Smooth muscle cell of the brain vasculature (primary cell): ENCODE data around the gene HOXA6.

Source experiments
- DNase-seq: peaks from one replicate; pipeline ENCODE4 v3.0.0-alpha.2; 2012; ENCODE audit warnings: low read depth, low spot score

HOXA6 gene

DNA sequence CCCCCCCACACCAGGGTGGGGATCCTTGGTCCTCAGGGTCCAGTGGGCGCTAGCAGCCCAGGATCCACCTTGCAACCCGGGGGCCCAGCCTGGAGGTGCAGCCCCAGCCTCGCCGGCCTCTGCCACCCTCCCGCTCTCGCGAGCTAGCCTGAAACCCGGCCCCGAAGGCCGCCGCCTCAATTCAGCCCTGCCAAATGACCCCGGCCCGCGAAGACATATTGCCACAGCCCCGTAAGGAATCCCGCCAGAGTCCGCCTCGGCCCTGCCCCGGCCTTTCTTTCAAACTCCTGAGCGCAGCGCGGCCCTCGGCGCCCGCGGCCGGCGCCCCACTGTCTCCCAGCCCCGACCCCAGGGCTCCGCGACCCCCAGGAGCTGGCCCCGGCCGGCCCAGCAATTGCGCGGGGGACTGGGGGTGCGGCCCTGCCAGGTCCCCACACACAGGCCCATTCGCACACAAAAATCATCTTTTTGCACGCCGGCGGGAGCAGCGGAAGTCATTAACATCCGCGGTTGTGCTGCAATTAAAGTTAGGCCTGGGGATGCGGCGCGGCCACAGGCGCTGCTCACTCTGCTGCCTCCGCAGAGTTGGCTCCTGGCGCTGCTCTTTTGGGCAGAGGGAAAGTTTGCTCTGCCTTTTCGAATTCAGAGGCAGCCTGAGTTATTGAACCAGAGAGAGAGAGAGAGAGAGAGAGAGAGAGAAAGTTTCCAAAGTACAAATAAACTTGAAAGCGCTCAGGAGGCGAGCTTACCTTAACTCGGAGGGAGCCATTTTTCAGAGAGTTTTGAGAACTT is 8.0 kb downstream of the HOXA6 start:
- DNase-seq, result no peak

DNA sequence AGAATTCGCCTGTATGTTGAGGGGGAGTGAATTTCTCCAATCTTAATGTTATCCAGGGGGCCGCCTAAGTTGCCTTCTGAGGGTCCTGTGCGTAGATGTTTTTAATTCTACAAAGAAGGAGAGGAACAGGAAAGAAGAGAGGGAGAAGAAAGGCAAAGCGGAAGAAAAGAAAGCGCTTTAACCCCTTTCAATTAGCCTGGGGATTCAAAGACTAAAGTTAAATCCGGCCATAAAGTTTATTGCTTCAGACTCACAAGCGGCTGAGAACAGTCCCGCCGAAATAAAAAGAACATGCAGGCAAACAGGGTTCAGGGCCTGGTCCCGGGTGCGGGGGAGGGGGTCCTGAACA is 8.6 kb downstream of the HOXA6 start:
- DNase-seq, result no peak

DNA sequence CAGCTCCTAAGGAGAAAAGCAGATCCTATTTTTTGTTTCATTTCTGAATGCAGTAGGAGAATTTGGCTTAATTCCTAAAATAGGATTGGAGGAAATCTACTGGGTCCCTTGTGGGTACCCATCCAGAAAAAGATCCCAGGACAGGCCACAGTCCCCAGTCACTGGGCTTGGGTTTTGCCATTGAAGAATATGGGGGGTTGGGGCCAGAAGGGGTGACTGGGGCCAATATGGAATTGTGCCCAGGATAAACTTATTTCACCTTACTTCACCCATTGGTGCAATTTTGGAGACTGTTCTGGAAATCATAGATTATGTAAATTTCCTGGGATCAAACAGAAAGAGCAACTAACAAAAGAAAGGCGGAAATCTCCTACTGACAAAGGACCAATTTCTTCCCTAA is 9.1 kb downstream of the HOXA6 start:
- no peak for DNase-seq

- no peak for DNase-seq
Observed at GRCh38 chr7:27137640-27138315, 9.8 kb downstream of the HOXA6 start.

DNA sequence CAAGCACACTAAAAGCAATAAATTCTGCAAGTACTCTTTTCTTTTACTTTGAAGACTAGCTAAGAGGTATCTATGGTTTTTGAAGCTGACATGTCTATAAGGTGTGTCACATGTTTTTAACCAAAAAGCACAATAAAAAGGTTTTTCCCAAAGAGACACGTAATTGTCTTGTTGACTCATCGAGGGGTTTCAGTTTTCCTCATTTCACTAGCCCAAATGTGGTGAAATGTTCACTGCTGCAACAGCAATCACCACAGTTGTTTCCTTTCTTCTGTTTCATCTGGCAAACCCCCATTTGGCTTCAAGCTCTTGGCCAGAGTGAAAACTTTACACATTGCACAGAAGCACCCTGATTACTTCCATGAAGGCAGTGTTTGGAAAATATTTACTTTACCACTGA is 13.2 kb downstream of the HOXA6 start:
- no peak for DNase-seq

DNA sequence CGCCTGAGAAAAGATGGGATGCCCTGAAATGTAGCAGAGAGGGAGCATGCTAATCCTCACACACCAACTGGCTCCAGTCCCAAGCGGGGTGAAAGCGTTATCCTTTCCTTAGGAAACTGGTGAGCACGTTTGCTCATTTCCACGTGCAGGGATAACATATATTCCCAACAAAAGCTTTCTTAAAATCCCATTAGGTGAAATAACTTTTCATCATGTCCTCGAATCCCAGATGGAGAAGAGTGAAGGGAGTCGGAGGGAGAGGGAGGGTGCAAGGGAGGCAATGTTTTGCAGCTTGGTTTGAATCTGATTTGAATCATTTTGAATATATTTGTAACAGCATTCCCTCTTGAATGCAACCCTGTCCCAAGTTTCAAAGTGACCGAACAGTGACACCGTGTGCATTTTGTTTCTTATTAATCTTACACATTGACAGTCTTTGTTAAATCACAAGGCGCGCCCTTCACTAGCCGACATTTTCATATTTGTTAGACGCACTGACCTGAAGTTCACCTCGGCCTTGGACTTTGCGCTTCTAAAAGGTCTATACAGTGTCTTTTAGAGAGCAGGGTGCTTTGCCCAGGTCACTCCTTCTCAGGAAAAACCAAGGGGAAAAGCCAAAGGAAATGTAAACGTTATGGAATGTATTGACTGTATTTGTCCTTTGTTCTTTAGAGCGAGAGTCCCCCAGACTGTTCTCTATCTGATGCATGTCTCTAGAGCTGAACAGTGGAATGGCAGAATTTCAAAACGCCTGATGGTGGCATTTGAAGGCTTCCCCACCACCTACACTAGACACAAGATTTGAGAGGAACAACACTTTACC is 14.0 kb downstream of the HOXA6 start:
- DNase-seq, result no peak

DNA sequence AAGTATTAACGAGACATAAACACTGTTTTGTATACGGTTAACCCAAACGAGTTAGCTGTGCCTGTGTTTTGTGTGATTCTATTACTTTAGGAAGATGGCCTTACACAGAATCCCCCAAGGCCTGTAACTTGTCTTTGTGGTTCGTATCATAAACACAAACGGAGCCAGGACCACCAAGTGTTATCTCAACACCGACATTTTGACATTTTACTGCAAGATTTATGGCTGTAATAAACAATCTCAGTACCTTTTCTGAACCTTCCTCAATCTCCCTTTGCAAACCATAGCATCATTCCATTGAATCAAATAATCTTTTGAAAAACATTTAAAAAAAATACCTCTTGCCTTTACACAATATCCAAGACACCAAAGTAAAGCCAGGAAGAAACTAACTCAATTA is 14.6 kb downstream of the HOXA6 start:
- no peak for DNase-seq

GRCh38 chr7:27132214-27132613 is 15.4 kb downstream of the HOXA6 start:
- no peak for DNase-seq

- no peak for DNase-seq
Observed at GRCh38 chr7:27131390-27131819, 16.2 kb downstream of the HOXA6 start.

- no peak for DNase-seq
Observed at GRCh38 chr7:27130540-27131389, 16.8 kb downstream of the HOXA6 start, which contains the start of gene HOXA4. TSS of gene HOXA4 (minus strand) at chr7:27130757. CDS start at chr7:27130733, 24 bp downstream.

DNA sequence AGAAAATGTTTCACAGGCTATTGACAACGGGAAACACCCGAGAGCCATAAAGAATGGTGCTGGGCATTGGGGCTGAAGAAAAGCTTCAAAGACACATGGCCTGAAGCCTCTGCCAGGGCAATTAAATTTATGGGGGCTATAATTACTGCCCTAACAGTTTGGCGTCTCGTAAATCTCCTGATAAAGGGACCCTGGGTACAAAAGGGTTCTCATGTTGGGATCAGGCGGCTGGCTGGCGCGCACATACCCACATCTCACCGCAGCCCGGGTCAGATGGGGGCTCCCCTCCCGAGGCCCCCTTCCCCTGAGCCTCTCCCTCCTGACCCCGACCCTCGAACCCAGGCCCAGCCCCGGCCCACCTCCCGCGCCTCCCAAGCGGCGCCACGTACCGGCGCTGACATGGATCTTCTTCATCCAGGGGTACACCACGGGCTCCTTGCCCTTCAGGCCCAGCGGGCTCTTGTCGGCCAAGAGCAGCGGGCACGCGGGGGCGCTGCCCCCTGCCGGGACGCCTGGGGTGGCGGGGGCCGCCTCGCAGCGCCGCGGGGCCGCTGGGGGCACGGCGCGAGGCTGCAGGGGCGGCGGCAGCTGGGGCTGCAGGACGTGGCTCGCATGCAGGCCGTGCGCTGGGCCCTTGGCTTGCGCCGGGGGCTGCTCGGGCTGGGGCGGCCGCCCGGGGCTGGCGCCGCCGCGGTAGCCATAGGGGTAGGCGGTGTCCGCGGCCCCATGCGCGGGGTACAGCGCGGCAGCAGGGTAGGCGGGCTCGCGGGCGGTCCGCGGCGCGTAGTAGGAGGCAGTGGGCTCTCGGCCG is 17.6 kb downstream of the HOXA6 start:
- no peak for DNase-seq

DNA sequence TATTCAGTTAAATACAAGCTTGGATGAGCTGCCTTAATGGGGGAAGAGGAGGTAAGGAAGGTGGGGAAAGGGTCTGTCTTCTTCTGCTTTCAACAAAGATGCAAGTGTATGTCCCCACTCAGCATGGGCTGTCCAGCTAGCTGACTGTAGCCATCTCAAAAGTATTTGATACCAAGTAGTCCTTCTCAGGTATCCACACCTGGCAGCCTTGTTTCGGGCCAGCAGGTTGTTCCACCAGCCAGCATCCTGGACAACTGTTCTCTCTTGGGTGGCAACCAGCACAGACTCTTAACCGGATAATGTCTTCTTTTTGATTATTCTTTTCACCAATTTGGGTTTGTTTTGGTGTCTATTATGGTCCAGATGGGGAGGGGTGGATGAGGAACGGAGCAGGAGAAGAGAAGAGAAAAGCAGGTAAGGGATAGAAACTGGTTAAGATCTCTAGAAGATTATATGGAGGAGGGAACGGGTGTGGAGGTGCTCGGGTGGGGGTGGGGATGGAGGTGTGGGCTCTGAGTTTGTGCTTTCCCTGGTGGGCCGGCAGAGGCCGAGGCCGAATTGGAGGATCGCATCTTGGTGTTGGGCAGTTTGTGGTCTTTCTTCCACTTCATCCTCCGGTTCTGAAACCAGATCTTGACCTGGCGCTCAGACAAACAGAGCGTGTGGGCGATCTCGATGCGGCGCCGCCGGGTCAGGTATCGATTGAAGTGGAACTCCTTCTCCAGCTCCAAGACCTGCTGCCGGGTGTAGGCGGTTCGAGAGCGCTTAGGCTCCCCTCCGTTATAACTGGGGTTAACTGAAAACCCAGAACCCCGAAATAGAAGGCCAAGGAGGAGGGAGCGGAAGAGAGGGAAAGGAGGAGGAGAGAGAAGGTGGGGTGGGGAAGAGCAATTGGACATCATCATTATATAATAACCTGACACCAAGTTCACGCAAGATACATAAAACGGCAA is 18.5 kb downstream of the HOXA6 start:
- DNase-seq, result no peak

GRCh38 chr7:27128034-27128433 is 19.5 kb downstream of the HOXA6 start:
- DNase-seq, result no peak

- DNase-seq, result no peak
Observed at GRCh38 chr7:27126596-27127327, 20.8 kb downstream of the HOXA6 start.

DNA sequence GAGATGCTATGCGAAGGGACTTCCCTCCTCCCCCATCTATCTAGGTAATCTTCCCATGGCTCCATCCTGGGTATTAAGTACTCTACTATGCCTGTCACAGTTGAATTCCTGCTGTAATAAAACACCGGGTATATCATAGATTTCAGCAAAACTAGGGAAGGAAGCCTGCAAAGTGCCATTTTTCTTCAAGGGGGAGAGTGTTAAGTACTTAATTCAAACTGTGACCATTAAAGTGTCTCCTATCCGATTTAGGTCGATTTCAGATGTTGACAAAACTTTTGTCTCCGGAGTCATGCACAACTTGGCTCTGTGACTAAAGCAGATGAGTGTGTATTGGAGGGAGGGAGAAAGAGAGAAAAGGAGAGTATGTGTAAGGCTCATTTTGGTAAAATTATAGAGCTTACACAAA is 21.6 kb downstream of the HOXA6 start:
- DNase-seq, result no peak

- no peak for DNase-seq
Observed at GRCh38 chr7:27124902-27125689, 22.5 kb downstream of the HOXA6 start.

GRCh38 chr7:27124096-27124901 is 23.3 kb downstream of the HOXA6 start:
- DNase-seq, result no peak
